Left forelimb (tissue), 1 donor: Measurements from ENCODE around the gene TMEM115.
A peak's percentile ranks its signal among the peaks of the same experiment; 100 is the strongest.

Source experiments
- DNase-seq: peaks from one replicate; pipeline ENCODE4 v3.0.0-alpha.2; 2018; ENCODE audit warnings: low spot score

Gene TMEM115

GRCh38 chr3:50378024-50378423 is 18.7 kb upstream of the TMEM115 start:
- DNase-seq = no peak

- no peak for DNase-seq
These were observed 16.1 kb upstream of the TMEM115 start for GRCh38 chr3:50375258-50375931.

- no peak for DNase-seq
These were observed 15.3 kb upstream of the TMEM115 start for GRCh38 chr3:50374363-50375257.

- no peak for DNase-seq
These were observed 14.1 kb upstream of the TMEM115 start for GRCh38 chr3:50373146-50374051.

- DNase-seq = no peak
These were observed 13.0 kb upstream of the TMEM115 start for GRCh38 chr3:50372349-50372748.

- DNase-seq = no peak
These were observed 11.9 kb upstream of the TMEM115 start for GRCh38 chr3:50371133-50371685.

GRCh38 chr3:50370594-50370993 is 11.3 kb upstream of the TMEM115 start:
- no peak for DNase-seq

GRCh38 chr3:50369012-50369670 is 9.8 kb upstream of the TMEM115 start:
- no peak for DNase-seq

GRCh38 chr3:50365842-50366220 is 6.5 kb upstream of the TMEM115 start:
- DNase-seq = no peak

GRCh38 chr3:50365080-50365841 is 5.9 kb upstream of the TMEM115 start:
- DNase-seq = peak; percentile 89

- DNase-seq = no peak
These were observed 5.3 kb upstream of the TMEM115 start for GRCh38 chr3:50364573-50365079.

GRCh38 chr3:50359760-50360110 is 414 bp upstream of the TMEM115 start:
- DNase-seq = no peak

- DNase-seq = no peak
These were observed 888 bp downstream of the TMEM115 start for GRCh38 chr3:50358355-50358910.

GRCh38 chr3:50357481-50357880 is 1.8 kb downstream of the TMEM115 start:
- no peak for DNase-seq

- no peak for DNase-seq
These were observed 2.8 kb downstream of the TMEM115 start for GRCh38 chr3:50356553-50356952.

GRCh38 chr3:50355829-50356552 is 3.3 kb downstream of the TMEM115 start:
- DNase-seq = no peak

GRCh38 chr3:50354850-50355249 is 4.5 kb downstream of the TMEM115 start:
- no peak for DNase-seq

GRCh38 chr3:50354186-50354764 is 5.0 kb downstream of the TMEM115 start:
- DNase-seq = no peak
